DMS153 treated with DMSO at 0.1 percent for 48 hours (cell line): ENCODE results near the gene ADAMTS17.

Experiments
- DNase-seq: peaks from one replicate; lab custom pipeline; 2025; ENCODE audit not compliant: unreplicated experiment; lab: John Stamatoyannopoulos, UW

The ADAMTS17 gene

DNA sequence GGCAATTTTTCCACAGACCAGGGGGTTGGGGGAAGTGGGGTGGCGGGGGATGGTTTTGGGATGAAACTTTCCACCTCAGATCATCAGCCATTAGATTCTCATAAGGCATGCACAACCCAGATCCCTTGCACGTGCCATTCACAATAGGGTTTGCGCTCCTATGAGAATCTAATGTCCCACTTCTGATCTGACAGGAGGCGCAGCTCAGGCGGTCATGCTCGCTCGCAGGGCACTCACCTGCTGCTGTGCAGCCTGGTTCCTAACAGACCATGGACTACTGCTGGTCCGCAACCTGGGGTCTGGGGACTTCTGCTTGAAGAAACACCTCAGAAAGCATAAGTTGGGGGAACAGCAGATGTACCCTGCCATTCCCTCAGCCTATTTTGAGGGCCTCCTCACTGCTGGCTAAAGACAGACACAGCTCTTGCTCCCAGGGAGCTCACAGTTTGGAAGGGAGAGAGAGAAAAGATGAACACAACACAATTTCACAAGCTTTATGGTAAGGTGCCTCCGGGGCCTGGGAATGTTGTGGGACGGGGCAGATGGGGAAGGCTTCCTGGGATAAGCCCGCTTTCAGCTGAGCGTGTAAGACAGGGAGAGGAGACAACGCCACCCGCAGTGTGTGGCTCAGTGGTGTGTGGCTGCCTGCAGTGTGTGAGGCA, 285.2 kb downstream of the ADAMTS17 start:
- DNase-seq: no peak

DNA sequence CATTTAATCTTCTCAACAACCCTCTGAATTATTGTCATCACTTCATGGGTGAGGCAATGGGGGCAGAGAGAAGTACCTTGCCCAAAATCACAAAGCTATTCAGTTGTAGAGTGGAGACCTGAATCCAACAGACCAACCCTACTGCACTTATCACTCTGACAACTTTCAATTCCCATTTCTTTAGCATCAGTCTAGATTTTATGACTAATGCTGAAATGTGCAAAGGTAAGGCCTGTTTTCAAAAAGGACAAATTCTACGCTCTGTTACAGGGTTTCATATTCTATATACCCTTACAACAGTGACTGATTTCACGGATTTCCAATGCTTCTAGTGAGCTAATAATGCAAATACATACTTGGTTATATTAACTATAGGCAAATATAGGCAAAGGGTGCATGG, 286.0 kb downstream of the ADAMTS17 start:
- DNase-seq: no peak

DNA sequence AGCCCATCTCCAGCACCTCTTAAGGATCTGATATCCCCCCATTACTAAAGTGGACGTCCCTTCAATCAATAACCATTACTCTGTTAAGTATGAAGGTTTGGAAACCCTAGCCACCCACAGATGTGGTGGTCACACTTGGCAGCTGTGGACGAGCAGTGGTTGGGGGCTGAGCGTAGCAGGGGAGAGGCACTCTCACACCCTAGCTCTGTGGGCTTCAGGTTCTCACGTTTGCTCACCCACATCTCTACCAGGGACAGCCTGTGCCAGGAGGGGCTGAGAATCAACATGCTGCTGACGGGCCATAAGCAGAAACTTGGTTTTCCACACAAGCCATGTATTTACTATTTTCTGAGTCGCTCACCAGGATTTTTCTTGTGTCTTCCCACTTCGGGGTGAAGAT, 287.2 kb downstream of the ADAMTS17 start:
- no peak for DNase-seq

DNA sequence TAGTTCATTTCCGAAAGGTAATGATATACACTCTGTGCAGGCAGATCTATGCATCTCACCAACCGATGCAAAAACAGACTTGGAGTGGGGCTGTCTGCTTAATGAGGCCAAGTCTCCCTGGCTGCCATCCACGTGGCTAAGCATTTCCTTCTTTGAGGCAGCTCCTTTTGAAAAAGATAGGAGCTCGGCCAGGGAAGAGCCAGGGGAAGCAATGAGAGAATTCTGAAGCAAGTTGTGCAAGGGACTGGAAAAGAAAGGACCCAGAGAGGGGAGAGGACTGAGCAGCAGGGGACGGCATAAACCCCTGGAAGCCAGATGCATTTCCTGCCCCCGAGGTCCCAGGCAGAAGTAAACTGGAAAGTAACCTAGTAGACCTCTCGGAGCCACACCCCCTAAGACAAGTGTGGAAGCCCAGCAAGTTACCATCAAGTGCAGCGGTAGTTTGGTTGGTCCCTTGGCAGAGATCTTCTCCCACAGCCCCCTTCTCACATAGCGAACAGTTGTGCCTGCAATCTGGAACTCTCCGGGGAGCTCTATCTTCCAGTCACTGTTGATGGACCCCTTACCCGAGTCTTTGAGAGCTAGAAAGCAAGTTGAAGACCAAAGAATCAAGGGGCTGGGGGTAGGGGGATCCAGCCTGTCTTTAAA, 288.2 kb downstream of the ADAMTS17 start:
- DNase-seq: no peak

DNA sequence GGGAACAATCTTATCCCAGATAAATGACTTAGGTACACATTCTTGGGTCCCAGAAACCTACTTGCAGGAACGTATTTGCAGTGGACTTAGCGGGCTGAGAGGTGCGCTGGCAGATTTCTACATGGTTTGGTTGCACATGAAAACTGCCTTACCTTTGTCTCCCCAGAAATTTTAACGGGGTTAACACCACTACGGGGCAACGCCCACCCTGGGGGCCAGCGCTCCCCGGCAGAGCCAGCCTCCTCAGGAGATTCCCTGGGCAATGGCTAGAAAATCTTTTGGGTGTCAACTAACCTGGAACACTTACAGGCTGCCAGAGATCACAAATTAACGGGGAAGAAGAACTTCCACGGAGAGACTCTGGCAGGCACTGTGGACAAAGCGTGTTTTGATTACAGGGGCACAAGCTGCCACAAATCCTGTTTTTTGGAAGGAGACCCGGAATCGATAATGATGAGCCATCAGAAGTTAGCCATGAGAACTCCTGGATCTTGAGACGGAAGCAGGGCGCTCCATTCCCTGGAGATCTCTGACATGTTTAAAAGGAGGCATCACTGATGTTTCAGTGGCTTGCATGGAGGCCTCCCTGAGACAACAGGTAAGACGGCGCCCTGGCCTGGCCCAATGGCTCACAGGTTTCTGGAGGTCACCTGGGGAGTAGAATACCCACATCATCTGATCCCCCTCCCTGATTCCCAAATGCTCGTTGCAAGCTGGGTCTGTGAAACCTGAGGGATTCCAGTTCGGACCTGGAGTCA, 288.9 kb downstream of the ADAMTS17 start:
- no peak for DNase-seq

DNA sequence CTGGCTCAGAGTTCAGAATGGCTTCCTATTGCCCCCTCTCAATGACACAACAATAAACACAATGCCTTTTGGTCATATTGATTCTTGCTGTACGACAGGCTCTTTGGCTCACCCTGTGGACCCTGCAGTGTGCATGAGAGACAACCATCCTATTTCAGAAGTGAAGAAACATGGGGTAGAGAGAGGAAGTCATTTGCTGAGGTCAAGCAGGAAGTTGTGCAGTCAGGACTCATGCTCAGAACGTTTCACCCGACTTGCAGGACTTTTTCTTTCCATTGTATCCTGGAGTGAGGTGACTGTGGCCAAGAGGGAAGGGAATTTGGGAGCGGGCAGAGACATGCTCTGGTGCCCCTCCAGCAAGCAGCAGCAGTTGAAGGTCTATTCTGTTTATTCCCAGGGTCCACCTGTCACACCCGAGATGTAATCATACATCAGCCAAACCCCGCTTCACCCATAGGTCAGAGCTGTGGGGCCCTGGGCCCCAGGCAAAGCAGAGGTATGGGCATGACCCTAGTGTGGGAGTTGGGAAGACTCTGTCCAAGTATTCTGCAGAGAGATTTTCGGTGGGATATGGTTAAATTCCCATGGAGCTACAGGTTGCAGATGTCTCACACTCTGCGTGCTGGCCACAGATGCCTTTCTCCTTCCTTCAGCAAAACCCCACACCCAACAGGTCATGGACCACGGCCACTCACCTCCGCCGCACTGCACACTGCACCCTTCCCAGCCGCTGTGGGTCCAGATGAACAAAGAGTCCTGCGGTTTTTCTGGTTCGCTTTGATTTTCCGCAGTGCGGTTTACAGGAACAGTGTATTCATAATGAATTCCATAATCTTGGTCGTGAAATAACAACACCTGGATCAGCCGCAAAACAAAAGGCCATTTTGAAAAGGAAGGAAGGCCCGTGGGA, 290.6 kb downstream of the ADAMTS17 start:
- DNase-seq: no peak

DNA sequence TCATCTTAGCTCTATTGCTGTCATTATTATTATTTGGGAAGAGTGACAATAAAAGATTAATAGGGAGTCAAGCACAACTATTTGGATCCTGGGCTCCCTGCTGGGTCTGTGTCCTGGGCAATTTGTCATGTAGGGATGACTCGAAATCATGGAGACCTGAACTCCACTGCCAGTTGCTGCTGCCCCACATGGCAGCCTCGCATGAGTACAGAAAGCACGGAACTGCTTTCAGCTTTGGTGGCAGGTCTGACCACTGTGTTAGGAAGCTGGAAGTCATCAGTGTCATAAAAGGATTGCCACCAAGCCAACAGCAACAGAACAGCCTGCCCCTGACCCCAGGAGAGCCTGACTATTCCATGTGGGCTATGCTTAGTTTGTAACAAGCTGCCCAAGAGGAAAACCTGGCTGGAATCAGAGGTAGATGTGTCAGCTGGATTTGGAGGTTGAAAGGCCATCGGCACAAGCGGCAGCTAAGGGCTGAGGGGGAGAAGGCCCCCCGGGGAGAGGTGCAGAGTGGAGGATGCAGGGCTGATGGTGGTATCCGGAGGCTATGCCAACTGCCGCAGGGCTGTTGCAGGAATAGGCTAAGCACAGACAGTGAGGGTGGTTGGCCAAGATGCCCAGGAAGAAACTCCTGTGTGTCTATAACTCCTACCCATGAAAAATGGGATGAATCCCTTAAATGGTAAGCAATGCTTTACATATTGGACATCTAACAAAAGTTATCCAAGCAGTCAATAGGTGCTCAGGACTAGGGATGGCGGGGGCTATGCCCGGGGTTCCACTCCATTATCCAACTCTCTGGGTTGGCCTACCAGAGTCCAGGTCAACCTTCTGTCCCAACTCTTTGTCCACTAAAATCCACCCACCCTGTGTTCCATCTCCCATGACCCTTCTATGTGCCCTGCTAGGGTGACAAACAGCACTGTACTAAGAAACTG, 291.6 kb downstream of the ADAMTS17 start:
- no peak for DNase-seq

DNA sequence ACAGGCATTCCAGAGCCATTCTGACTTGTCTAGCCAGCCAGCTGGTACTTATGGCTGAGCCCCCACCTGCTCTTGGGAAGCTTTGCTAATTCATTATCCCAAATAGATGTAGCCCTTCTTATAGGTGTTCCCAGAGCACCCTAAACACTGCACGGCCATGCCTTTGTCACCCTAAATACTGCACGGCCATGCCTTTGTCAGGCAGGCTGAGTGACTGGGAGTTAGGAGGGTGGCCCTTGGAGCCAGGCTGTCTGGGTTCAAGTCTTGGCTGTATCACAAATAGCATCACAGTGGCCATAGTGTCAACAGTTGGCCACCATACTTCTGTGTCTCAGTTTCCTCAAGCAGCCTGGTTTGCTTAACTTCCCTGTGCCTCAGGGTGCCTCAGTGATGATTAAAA, 292.3 kb downstream of the ADAMTS17 start:
- no peak for DNase-seq

DNA sequence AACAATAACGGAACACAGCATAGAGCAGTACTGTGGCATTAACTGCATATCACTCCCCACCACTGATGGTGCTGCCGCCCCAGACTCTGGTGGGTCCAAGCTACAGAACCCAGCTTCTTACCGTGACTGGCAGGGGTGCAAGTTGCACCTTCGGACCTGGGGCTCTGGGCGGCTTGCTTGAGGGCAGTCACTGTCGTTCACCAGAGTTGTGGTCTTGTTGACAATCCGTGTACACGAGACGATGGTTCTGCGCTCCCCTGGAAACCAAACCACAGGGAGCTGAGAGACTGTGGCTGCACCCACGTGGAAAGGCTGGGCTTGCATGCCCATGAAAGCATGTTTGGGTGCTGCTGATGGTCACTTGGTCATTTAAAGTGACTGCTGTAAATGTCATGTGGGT, 293.0 kb downstream of the ADAMTS17 start:
- no peak for DNase-seq

DNA sequence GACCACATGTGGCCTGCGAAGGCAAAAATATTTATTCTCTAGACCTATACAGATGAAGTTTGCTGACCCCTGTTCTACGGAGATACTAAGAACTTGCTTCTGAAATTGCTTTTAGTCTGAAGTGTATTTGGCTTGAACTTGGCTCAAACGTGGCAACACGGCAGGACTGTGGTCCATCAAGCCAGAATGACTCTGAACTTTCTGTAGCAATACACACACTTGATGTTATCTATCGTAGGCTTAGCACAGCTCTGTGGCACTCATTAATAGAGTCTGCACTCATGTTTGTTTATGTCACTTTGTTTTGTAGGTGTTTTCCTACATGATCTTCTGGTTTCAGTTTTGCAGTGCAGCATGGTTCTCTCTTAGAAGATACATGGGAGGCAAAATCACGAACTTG, 298.1 kb downstream of the ADAMTS17 start:
- no peak for DNase-seq

DNA sequence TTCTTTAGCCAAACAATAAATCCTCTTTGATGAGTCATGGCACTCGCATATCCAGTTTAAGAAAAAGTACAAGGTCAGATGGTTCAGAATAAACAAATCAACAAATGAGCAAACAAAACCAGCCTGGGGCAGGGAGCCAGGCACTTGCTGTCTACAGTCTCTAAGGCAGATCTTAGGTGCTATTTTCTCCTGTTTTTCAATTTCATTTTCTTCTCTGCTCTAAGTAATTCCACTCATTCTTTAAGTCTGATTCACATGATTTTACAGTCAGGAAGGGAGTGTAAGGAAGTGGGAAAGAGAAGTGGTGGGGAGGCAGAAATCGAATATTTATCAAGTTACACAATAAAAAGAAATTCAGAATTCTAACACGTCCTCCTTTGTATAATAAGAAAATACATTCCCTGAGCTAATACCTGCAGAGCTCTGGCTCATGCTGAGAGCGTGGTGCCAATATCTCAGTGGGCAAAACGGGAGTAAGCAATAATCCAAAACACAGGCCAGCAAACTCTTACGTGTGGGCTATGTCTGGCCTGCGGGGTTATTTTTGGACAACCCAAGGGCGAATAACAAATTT, 298.6 kb downstream of the ADAMTS17 start:
- DNase-seq: no peak

DNA sequence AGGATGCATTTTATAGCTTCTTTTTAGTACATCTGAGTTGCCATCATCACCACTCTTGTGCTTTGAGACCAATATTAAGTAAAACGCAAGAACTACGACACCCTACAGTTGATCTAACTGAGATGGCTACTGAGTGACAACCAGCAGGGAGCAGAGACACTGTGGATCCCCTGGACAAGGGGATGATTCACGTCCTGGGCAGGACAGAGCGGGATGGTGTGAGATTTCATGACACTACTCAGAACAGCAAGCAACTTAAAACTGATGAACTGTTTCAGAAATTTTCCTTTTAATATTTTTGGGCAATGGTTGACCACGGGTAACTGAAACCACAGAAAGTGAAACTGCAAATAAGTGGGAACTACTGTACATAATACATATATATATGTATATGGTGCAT, 299.2 kb downstream of the ADAMTS17 start:
- DNase-seq: no peak

DNA sequence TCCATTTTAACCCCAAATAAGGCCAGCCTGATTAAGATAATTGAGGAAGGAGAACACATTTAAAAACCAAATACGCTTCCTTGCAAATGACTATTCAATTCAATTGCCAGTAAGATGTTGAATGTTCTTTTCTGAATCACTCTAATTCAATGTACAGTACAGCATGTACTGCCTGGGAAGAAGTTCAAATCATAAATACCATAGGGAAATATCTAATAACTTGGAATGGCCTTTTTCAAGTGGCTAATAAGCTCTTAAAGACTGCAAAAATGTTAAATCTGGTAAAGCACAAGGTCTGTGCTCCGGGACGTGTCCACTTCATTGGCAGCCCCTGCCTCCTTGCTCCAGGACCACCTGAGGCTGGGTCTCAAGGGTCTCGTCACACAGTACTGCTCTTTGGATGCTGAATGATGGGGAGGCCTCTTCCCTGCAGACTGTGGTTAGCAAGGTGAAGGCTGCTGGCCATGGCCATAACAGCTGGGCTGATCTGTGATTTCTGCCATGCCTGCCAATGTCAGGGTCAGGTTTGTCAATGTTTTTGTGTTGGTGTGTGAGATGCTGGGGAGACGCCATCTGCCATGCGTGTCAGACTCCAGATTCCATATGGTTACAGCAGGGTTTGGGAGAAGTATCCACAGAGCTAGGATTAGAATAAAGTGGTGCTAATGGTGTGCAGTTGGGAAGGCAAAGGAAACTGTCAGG, 300.5 kb downstream of the ADAMTS17 start:
- no peak for DNase-seq

DNA sequence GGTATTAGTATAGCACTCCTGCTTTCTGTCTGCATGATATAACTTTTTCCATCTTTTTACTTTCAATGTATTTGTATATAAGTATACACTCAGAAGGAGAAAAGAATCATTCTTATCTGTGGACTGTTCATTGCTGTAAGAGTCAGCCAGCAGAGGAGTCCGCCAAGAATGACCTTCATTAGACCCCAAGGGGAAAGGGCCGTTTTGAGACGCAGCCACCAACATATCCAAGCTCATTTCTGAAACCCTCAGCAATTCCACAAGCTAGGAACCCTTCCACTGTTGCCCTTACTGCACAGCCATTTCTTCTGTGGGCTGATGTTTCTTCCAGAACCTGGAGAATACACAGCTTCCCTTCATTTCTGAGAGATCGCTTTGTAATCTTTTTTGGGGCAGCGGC, 301.8 kb downstream of the ADAMTS17 start:
- no peak for DNase-seq

DNA sequence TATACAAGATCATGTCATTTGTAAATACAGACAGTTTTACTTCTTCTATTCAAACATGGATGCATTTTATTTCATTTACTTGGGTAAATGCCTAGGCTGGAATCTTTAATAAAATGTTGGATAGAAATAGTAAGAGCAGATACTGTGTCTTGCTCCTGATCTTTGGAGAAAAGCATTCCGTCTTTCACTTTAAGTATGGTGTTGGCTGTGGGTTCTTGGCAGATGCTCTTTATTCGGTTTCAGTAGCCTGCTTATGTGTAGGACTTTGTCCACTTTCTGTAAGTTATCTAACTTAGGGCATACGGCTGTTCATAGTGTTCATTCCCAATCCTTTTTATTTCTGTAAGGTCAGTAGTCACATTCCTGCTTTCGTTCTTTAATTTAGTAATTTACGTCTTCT, 303.0 kb downstream of the ADAMTS17 start:
- DNase-seq: no peak

DNA sequence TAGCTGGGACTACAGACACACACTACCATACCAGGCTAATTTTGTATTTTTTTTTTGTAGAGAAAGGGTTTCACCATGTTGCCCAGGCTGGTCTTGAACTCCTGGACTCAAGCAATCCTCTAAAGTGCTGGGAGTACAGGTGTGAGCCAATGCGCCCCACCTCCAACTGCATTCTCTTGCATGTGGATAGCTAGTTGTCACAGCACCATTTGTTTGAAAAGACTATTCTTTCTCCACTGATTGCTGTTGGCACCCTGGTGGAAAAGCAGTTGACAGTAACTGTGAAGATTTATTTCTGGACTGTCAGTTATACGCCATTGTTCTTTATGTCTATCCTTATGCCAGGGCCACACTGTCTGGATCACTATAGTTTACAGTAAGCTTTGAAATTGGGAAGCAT, 303.9 kb downstream of the ADAMTS17 start:
- no peak for DNase-seq

DNA sequence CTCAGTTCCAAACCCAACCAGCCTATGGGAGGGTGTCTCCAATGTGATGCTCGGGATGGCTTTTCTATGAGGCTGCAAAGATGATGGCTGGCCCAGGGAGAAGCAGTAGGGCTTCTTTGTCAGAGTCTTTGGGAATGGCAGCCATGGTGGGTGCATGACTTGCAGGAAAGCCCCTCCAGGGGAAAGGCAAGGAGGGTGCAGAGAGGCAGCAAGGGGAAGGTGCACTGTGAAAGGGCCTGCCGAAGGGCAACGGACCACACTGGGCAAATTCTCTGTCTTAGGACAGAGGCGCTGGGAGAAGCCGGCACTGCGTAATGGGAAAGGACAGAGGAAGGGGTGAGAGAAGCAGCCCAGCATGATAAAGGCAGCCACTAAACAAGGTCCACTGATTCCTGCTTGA, 305.8 kb downstream of the ADAMTS17 start:
- no peak for DNase-seq

DNA sequence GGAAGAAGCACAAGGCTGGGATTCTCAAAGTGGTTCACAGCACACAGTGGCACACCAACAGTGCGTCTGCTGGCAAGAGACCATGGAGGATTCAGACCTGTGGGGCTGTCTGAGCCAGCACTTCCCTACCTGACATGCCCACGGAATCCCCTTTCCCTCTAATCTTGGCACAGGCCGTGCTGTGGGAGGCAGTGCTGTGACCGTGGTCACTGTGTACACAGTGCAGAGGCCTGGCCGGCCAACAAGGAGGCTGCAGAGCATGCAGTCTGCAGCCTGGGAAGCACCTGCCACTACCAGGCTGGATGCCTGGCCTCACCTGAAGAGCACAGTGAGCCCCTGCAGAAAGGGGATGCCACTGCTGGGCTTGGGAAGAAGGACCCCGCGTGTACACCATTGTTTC, 307.6 kb downstream of the ADAMTS17 start:
- no peak for DNase-seq

DNA sequence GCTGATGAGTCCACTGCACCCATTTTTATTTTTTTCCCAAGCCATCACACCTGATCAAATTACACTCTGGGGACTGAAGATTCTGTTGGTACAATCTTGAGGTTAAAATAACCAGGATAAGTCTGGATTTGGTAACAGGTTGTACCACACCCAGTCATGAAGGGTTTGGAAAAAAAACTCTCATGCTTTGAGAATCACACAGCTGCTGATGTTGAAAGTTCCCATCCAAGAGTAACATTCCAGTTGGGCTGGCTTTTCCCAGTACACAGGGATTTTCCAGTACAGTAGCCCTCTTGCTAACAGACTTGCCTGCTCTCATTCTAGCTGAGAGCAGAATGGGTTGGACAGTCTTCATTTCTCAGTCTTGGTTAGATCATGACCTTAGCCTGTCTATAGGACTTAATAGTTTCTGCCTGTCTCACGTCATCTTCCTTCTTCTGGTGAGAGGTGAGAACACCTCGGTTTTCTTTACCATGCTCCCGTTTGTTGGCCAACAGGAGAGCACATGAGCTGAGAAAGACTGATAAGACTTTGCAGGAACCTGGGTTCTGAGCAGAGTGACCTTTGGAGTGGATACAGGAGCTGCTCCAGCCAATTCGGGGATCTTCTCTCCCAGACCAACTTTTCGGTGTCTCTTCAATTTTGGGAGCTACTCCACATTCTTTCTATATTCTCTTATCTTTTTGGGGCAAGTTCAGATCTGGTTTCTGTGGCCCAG, 308.5 kb downstream of the ADAMTS17 start:
- DNase-seq: no peak
